ENCODE data around the gene DCLK1. TPM values are rescaled to one million over a fixed set of nuclear protein-coding genes. Genes with fewer than 3 reads are reported as not detected.

DCLK1 gene
- total and polyA plus RNA-seq, 4 donors = 2.6 to 47.4 (median 13.9) TPM

- no peak overlapping the region for H3K4me3 ChIP-seq (ENCODE audit: low read length in 2 of 2)
- whole genome bisulfite sequencing, 2 donors = 72 to 73% methylated on average over 12 of the region's 12 CpGs
- intact Hi-C loops (cut with DNase I) = no loop called here
- no peaks in the 10 kb centered on the region for H3K9me3 ChIP-seq (ENCODE audit: control insufficient read depth, low read length)
- H3K27me3 ChIP-seq (ENCODE audit: control insufficient read depth in 1 of 2, insufficient read depth in 2 of 2, low read length in 1 of 2) = no peaks in the 10 kb centered on the region
- DNase-seq (no peak), ATAC-seq (ENCODE audit: low FRiP score) (no peak)
- H3K4me1 ChIP-seq (ENCODE audit: control insufficient read depth in 1 of 2, insufficient read depth in 2 of 2, low read length in 2 of 2) = peaks cover 0 to 4% of the 10 kb centered on the region in 2 donors
- H3K36me3 ChIP-seq (ENCODE audit: control insufficient read depth in 1 of 2, insufficient read depth in 2 of 2, low read length in 1 of 2) = no peaks in the 10 kb centered on the region
- no peak overlapping the region for H3K27ac ChIP-seq (ENCODE audit: low read depth in 1 of 2, low read length in 2 of 2)
Measured at GRCh38 chr13:35855531-35856019, 275.6 kb downstream of the DCLK1 start.

GRCh38 chr13:35854286-35854685, 276.9 kb downstream of the DCLK1 start:
- intact Hi-C loops (cut with DNase I) = no loop called here
- no peak for ATAC-seq (ENCODE audit: low FRiP score)
- no peaks in the 10 kb centered on the region for H3K36me3 ChIP-seq (ENCODE audit: control insufficient read depth in 1 of 2, insufficient read depth in 2 of 2, low read length in 1 of 2)
- no peaks in the 10 kb centered on the region for H3K27me3 ChIP-seq (ENCODE audit: control insufficient read depth in 1 of 2, insufficient read depth in 2 of 2, low read length in 1 of 2)
- DNase-seq = no peak
- H3K27ac ChIP-seq (ENCODE audit: low read depth in 1 of 2, low read length in 2 of 2) = no peak overlapping the region
- no peaks in the 10 kb centered on the region for H3K9me3 ChIP-seq (ENCODE audit: control insufficient read depth, low read length)
- H3K4me3 ChIP-seq (ENCODE audit: low read length in 2 of 2) = no peak overlapping the region
- WGBS, 2 donors = 83 to 90% methylated on average over 8 of the region's 8 CpGs
- peaks cover 0 to 4% of the 10 kb centered on the region in 2 donors for H3K4me1 ChIP-seq (ENCODE audit: control insufficient read depth in 1 of 2, insufficient read depth in 2 of 2, low read length in 2 of 2)

- intact Hi-C loops (cut with DNase I) = no loop called here
- DNase-seq = no peak
- Histone ChIP-seq H3K27me3 (ENCODE audit: control insufficient read depth in 1 of 2, insufficient read depth in 2 of 2, low read length in 1 of 2) (no peaks in the 10 kb centered on the region), H3K4me1 (ENCODE audit: control insufficient read depth in 1 of 2, insufficient read depth in 2 of 2, low read length in 2 of 2) (no peaks in the 10 kb centered on the region), H3K9me3 (ENCODE audit: control insufficient read depth, low read length) (no peaks in the 10 kb centered on the region), H3K36me3 (ENCODE audit: control insufficient read depth in 1 of 2, insufficient read depth in 2 of 2, low read length in 1 of 2) (no peaks in the 10 kb centered on the region), H3K4me3 (ENCODE audit: low read length in 2 of 2) (no peak overlapping the region), H3K27ac (ENCODE audit: low read depth in 1 of 2, low read length in 2 of 2) (no peak overlapping the region)
- 96 to 100% methylated on average over 3 of the region's 3 CpGs for WGBS, 2 donors
- ATAC-seq (ENCODE audit: low FRiP score) = no peak
Measured at GRCh38 chr13:35851881-35852280, 279.3 kb downstream of the DCLK1 start.

- H3K9me3 ChIP-seq (ENCODE audit: control insufficient read depth, low read length) = no peaks in the 10 kb centered on the region
- H3K4me1 ChIP-seq (ENCODE audit: control insufficient read depth in 1 of 2, insufficient read depth in 2 of 2, low read length in 2 of 2) = no peaks in the 10 kb centered on the region
- H3K27ac ChIP-seq (ENCODE audit: low read depth in 1 of 2, low read length in 2 of 2) = no peak overlapping the region
- DNase-seq = no peak
- intact Hi-C loops (cut with DNase I) = no loop called here
- no peak for ATAC-seq (ENCODE audit: low FRiP score)
- 50 to 53% methylated on average over 5 of the region's 5 CpGs for WGBS, 2 donors
- H3K36me3 ChIP-seq (ENCODE audit: control insufficient read depth in 1 of 2, insufficient read depth in 2 of 2, low read length in 1 of 2) = no peaks in the 10 kb centered on the region
- H3K4me3 ChIP-seq (ENCODE audit: low read length in 2 of 2) = no peak overlapping the region
- H3K27me3 ChIP-seq (ENCODE audit: control insufficient read depth in 1 of 2, insufficient read depth in 2 of 2, low read length in 1 of 2) = no peaks in the 10 kb centered on the region
Measured at GRCh38 chr13:35851356-35851755, 279.8 kb downstream of the DCLK1 start.

GRCh38 chr13:35850569-35850968, 280.6 kb downstream of the DCLK1 start:
- WGBS, 2 donors = 92 to 95% methylated on average over 5 of the region's 5 CpGs
- intact Hi-C loops (cut with DNase I) = no loop called here
- no peak overlapping the region for H3K4me3 ChIP-seq (ENCODE audit: low read length in 2 of 2)

GRCh38 chr13:35849256-35849644, 281.9 kb downstream of the DCLK1 start:
- DNase-seq (no peak), ATAC-seq (ENCODE audit: low FRiP score) (no peak)
- no peaks in the 10 kb centered on the region for H3K9me3 ChIP-seq (ENCODE audit: control insufficient read depth, low read length)
- intact Hi-C loops (cut with DNase I) = no loop called here
- no peaks in the 10 kb centered on the region for H3K36me3 ChIP-seq (ENCODE audit: control insufficient read depth in 1 of 2, insufficient read depth in 2 of 2, low read length in 1 of 2)
- 92 to 95% methylated on average over 2 of the region's 2 CpGs for WGBS, 2 donors
- no peaks in the 10 kb centered on the region for H3K4me1 ChIP-seq (ENCODE audit: control insufficient read depth in 1 of 2, insufficient read depth in 2 of 2, low read length in 2 of 2)
- H3K27me3 ChIP-seq (ENCODE audit: control insufficient read depth in 1 of 2, insufficient read depth in 2 of 2, low read length in 1 of 2) = no peaks in the 10 kb centered on the region
- H3K27ac ChIP-seq (ENCODE audit: low read depth in 1 of 2, low read length in 2 of 2) = no peak overlapping the region
- no peak overlapping the region for H3K4me3 ChIP-seq (ENCODE audit: low read length in 2 of 2)

More at GRCh38 chr13:35850569-35850968, 280.6 kb downstream of the DCLK1 start:
- Histone ChIP-seq H3K27me3 (ENCODE audit: control insufficient read depth in 1 of 2, insufficient read depth in 2 of 2, low read length in 1 of 2) (no peaks in the 10 kb centered on the region), H3K27ac (ENCODE audit: low read depth in 1 of 2, low read length in 2 of 2) (no peak overlapping the region), H3K9me3 (ENCODE audit: control insufficient read depth, low read length) (no peaks in the 10 kb centered on the region), H3K4me1 (ENCODE audit: control insufficient read depth in 1 of 2, insufficient read depth in 2 of 2, low read length in 2 of 2) (no peaks in the 10 kb centered on the region), H3K36me3 (ENCODE audit: control insufficient read depth in 1 of 2, insufficient read depth in 2 of 2, low read length in 1 of 2) (no peaks in the 10 kb centered on the region)
- DNase-seq = no peak
- ATAC-seq (ENCODE audit: low FRiP score) = no peak

- no peak for DNase-seq
- ATAC-seq (ENCODE audit: low FRiP score) = peak; percentile 75
- H3K9me3 ChIP-seq (ENCODE audit: control insufficient read depth, low read length) = no peaks in the 10 kb centered on the region
- no peaks in the 10 kb centered on the region for H3K36me3 ChIP-seq (ENCODE audit: control insufficient read depth in 1 of 2, insufficient read depth in 2 of 2, low read length in 1 of 2)
- H3K27me3 ChIP-seq (ENCODE audit: control insufficient read depth in 1 of 2, insufficient read depth in 2 of 2, low read length in 1 of 2) = no peaks in the 10 kb centered on the region
- H3K4me1 ChIP-seq (ENCODE audit: control insufficient read depth in 1 of 2, insufficient read depth in 2 of 2, low read length in 2 of 2) = no peaks in the 10 kb centered on the region
- WGBS, 2 donors = 49% methylated on average over 3 of the region's 3 CpGs
- no peak overlapping the region for H3K4me3 ChIP-seq (ENCODE audit: low read length in 2 of 2)
- intact Hi-C loops (cut with DNase I) = no loop called here
- H3K27ac ChIP-seq (ENCODE audit: low read depth in 1 of 2, low read length in 2 of 2) = no peak overlapping the region
Measured at GRCh38 chr13:35848336-35849255, 282.6 kb downstream of the DCLK1 start.

- DNase-seq (no peak), ATAC-seq (ENCODE audit: low FRiP score) (no peak)
- no peak overlapping the region for H3K4me3 ChIP-seq (ENCODE audit: low read length in 2 of 2)
- no peaks in the 10 kb centered on the region for H3K27me3 ChIP-seq (ENCODE audit: control insufficient read depth in 1 of 2, insufficient read depth in 2 of 2, low read length in 1 of 2)
- H3K36me3 ChIP-seq (ENCODE audit: control insufficient read depth in 1 of 2, insufficient read depth in 2 of 2, low read length in 1 of 2) = no peaks in the 10 kb centered on the region
- intact Hi-C loops (cut with DNase I) = no loop called here
- H3K27ac ChIP-seq (ENCODE audit: low read depth in 1 of 2, low read length in 2 of 2) = no peak overlapping the region
- no peaks in the 10 kb centered on the region for H3K9me3 ChIP-seq (ENCODE audit: control insufficient read depth, low read length)
- H3K4me1 ChIP-seq (ENCODE audit: control insufficient read depth in 1 of 2, insufficient read depth in 2 of 2, low read length in 2 of 2) = no peaks in the 10 kb centered on the region
Measured at GRCh38 chr13:35843272-35843671, 287.9 kb downstream of the DCLK1 start.

- no peaks in the 10 kb centered on the region for H3K27me3 ChIP-seq (ENCODE audit: control insufficient read depth in 1 of 2, insufficient read depth in 2 of 2, low read length in 1 of 2)
- DNase-seq (no peak), ATAC-seq (ENCODE audit: low FRiP score) (no peak)
- no peak overlapping the region for H3K27ac ChIP-seq (ENCODE audit: low read depth in 1 of 2, low read length in 2 of 2)
- no peaks in the 10 kb centered on the region for H3K4me1 ChIP-seq (ENCODE audit: control insufficient read depth in 1 of 2, insufficient read depth in 2 of 2, low read length in 2 of 2)
- no peak overlapping the region for H3K4me3 ChIP-seq (ENCODE audit: low read length in 2 of 2)
- intact Hi-C loops (cut with DNase I) = no loop called here
- H3K36me3 ChIP-seq (ENCODE audit: control insufficient read depth in 1 of 2, insufficient read depth in 2 of 2, low read length in 1 of 2) = no peaks in the 10 kb centered on the region
- WGBS, 2 donors = 77 to 82% methylated on average over 4 of the region's 4 CpGs
- no peaks in the 10 kb centered on the region for H3K9me3 ChIP-seq (ENCODE audit: control insufficient read depth, low read length)
Measured at GRCh38 chr13:35841060-35841521, 290.1 kb downstream of the DCLK1 start.

Data from aorta (tissue), 5 donors.